K562 (cell line): Measurements from ENCODE around the gene TCF12. TPM values are rescaled to one million over a fixed set of nuclear protein-coding genes. Genes with fewer than 3 reads are reported as not detected.

Source experiments
- DPF2 ChIP-seq: fragments of 450-650 bp; IDR thresholded peaks from 2 replicates; pipeline ENCODE4 v1.6.1; 2016
- MEIS2 ChIP-seq: fragments of 450-650 bp; IDR thresholded peaks from 2 replicates; pipeline ENCODE4 v1.6.1; 2014; ENCODE audit warnings: mild to moderate bottlenecking; ENCODE audit not compliant: partially characterized antibody
- NFYB ChIP-seq: IDR thresholded peaks from 2 replicates; pipeline ENCODE4 v1.6.1; 2011; ENCODE audit warnings: mild to moderate bottlenecking, moderate library complexity; ENCODE audit not compliant: insufficient read length; ENCODE audit errors: extremely low read depth
- ZNF239 ChIP-seq: fragments of 250-450 bp; sonication (Bioruptor Pico); IDR thresholded peaks from 2 replicates; pipeline ENCODE4 v1.4.0; 2020; ENCODE audit warnings: mild to moderate bottlenecking
- polyA plus RNA-seq, 8 experiments: library from polyadenylated mRNA; depleted of rRNA in 4 of 8; stranded (reverse) in 5 of 8; unstranded in 3 of 8; fragments of >200 nt; fragmentation: Nextera tagmentation in 2 of 8; fragmentation: Illumina TruSeq in 1 of 8; extraction: Ambion mirVana in 2 of 8; extraction: Trizol in 1 of 8; gene quantifications; 2 replicates each; pipeline versions ENCODE4 v1.2.1 to v1.2.3, GENCODE V29; 2011 to 2014; ENCODE audit warnings: inconsistent platforms in 1 of 8, missing spikeins in 1 of 8
- total RNA-seq, 7 experiments: library from RNA; depleted of rRNA in 6 of 7; stranded (reverse); fragments of >200 nt in 6 of 7; fragmentation: Illumina TruSeq in 2 of 7; extraction: Trizol in 2 of 7; gene quantifications; 2 replicates each; pipeline versions ENCODE4 v1.2.1 to v1.2.3, GENCODE V29; 2011 to 2021; ENCODE audit warnings: low replicate concordance in 1 of 7
- TF ChIP-seq, protein P1 (sequence below), 2 experiments: fragments of 450-650 bp in 1 of 2; sonication (generic) in 1 of 2; formaldehyde crosslinking in 1 of 2; IDR thresholded peaks; 2 replicates each; pipeline versions ENCODE4 v1.7.1 to v1.9.0; 2016 to 2022; ENCODE audit warnings: inconsistent platforms in 1 of 2, mild to moderate bottlenecking in 1 of 2, missing genetic modification reagents in 1 of 2
- TF ChIP-seq, protein P2 (sequence below): sonication (generic); formaldehyde crosslinking; IDR thresholded peaks from 2 replicates; pipeline ENCODE4 v1.8.0; 2023; ENCODE audit warnings: mild to moderate bottlenecking, missing genetic modification reagents

The TCF12 gene
- total and polyA plus RNA-seq, 9 of the 15 experiments (the other 6 are each of a cell fraction or from before 2014, with no cell fraction given) = 10.5 to 132 (median 52.9) TPM

DNA sequence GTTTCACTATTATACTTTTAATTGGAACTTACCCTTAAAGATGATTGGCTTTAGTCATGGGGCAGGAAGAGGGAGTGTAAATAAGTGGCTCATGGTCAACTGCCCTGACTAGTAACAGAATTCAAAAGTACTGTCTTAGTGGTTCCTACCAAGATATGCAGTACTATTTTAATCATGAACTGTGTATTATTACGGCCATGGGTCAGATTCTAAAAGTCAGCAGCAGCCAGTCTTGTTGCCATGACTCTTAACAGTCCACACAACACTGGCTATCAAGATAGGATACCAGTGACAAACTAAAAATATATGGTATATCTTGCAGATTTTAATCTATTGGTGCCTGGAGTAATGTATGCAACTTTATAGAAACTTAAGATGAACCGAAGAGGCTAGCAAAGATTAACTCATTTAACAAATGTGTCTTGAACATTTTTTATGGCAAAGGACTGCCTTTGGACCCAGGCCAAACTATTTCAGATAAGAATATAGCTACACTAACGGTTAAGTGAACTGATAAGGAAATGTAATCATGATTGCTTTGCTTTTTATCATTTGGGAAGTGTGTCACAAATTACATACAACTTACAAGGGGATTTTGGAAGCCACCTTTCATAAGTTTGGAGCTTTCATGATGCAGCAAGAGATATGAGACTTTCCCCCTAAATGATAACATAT lies 163.7 kb downstream of the TCF12 start (continued):
- TF ChIP-seq, protein P1, sequence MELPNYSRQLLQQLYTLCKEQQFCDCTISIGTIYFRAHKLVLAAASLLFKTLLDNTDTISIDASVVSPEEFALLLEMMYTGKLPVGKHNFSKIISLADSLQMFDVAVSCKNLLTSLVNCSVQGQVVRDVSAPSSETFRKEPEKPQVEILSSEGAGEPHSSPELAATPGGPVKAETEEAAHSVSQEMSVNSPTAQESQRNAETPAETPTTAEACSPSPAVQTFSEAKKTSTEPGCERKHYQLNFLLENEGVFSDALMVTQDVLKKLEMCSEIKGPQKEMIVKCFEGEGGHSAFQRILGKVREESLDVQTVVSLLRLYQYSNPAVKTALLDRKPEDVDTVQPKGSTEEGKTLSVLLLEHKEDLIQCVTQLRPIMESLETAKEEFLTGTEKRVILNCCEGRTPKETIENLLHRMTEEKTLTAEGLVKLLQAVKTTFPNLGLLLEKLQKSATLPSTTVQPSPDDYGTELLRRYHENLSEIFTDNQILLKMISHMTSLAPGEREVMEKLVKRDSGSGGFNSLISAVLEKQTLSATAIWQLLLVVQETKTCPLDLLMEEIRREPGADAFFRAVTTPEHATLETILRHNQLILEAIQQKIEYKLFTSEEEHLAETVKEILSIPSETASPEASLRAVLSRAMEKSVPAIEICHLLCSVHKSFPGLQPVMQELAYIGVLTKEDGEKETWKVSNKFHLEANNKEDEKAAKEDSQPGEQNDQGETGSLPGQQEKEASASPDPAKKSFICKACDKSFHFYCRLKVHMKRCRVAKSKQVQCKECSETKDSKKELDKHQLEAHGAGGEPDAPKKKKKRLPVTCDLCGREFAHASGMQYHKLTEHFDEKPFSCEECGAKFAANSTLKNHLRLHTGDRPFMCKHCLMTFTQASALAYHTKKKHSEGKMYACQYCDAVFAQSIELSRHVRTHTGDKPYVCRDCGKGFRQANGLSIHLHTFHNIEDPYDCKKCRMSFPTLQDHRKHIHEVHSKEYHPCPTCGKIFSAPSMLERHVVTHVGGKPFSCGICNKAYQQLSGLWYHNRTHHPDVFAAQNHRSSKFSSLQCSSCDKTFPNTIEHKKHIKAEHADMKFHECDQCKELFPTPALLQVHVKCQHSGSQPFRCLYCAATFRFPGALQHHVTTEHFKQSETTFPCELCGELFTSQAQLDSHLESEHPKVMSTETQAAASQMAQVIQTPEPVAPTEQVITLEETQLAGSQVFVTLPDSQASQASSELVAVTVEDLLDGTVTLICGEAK (IDR thresholded peaks at IDR 0.05) = peak; percentile 56; the same call in 1 of the 2 replicates
- TF ChIP-seq, protein P1 (CRISPR knock-in tag; IDR thresholded peaks at IDR 0.05) = no peak
- peak; percentile 24 for TF ChIP-seq MEIS2
- TF ChIP-seq ZNF239 (CRISPR knock-in tag) = no peak
- peak; percentile 56; the same call in 1 of the 2 replicates for TF ChIP-seq DPF2
- no peak for TF ChIP-seq NFYB
- TF ChIP-seq, protein P2, sequence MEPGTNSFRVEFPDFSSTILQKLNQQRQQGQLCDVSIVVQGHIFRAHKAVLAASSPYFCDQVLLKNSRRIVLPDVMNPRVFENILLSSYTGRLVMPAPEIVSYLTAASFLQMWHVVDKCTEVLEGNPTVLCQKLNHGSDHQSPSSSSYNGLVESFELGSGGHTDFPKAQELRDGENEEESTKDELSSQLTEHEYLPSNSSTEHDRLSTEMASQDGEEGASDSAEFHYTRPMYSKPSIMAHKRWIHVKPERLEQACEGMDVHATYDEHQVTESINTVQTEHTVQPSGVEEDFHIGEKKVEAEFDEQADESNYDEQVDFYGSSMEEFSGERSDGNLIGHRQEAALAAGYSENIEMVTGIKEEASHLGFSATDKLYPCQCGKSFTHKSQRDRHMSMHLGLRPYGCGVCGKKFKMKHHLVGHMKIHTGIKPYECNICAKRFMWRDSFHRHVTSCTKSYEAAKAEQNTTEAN (CRISPR knock-in tag) = no peak
